HepG2 (cell line): ENCODE measurements around the gene ZNF607. TPM values are rescaled to one million over a fixed set of nuclear protein-coding genes. Genes with fewer than 3 reads are reported as not detected.

Source experiments
- ARID3A ChIP-seq: IDR thresholded peaks from 2 replicates; pipeline ENCODE4 v1.6.1; 2012; ENCODE audit warnings: low read depth, low read length, improper control_type of control experiment
- DR1 ChIP-seq: sonication (generic); formaldehyde crosslinking; IDR thresholded peaks from 2 replicates; pipeline ENCODE4 v1.8.0; 2021; ENCODE audit warnings: mild to moderate bottlenecking, missing genetic modification reagents, inconsistent platforms
- ETV5 ChIP-seq: IDR thresholded peaks from 2 replicates; pipeline ENCODE4 v1.6.1; 2018; ENCODE audit warnings: missing biosample characterization, missing genetic modification reagents, inconsistent platforms, borderline replicate concordance
- FOXP1 ChIP-seq, 2 experiments: fragments of 450-650 bp in 1 of 2; IDR thresholded peaks; 2 replicates each; pipeline ENCODE4 v1.6.1; 2017 to 2018; ENCODE audit warnings: antibody characterized with exemption in 1 of 2
- HNRNPH1 ChIP-seq: fragments of 200-400 bp; formaldehyde crosslinking; optimal IDR thresholded peaks from 2 replicates; pipeline ENCODE3; 2017; ENCODE audit warnings: mild to moderate bottlenecking, low read depth, low read length
- HOXD1 ChIP-seq: sonication (generic); formaldehyde crosslinking; IDR thresholded peaks from 2 replicates; pipeline ENCODE4 v1.5.0; 2020; ENCODE audit warnings: missing genetic modification reagents
- KDM6A ChIP-seq: IDR thresholded peaks from 2 replicates; pipeline ENCODE4 v1.6.1; 2016; ENCODE audit warnings: low read depth
- MIXL1 ChIP-seq: IDR thresholded peaks from 2 replicates; pipeline ENCODE4 v1.6.1; 2016
- NFKBIZ ChIP-seq: IDR thresholded peaks from 2 replicates; pipeline ENCODE4 v1.6.1; 2018; ENCODE audit warnings: missing genetic modification reagents, missing compliant biosample characterization
- POGZ ChIP-seq: sonication (generic); formaldehyde crosslinking; IDR thresholded peaks from 2 replicates; pipeline ENCODE4 v1.4.0; 2020; ENCODE audit warnings: mild to moderate bottlenecking, missing genetic modification reagents
- RBFOX2 ChIP-seq: fragments of 200-400 bp; formaldehyde crosslinking; IDR thresholded peaks from 2 replicates; pipeline ENCODE4 v1.6.1; 2017; ENCODE audit warnings: low read depth, mild to moderate bottlenecking, low read length
- RBM22 ChIP-seq: fragments of 200-400 bp; formaldehyde crosslinking; optimal IDR thresholded peaks from 2 replicates; pipeline ENCODE3; 2017; ENCODE audit warnings: mild to moderate bottlenecking, low read length, moderate library complexity
- SIX4 ChIP-seq: sonication (generic); formaldehyde crosslinking; IDR thresholded peaks from 2 replicates; pipeline ENCODE4 v1.4.0; 2020; ENCODE audit warnings: missing genetic modification reagents
- YEATS2 ChIP-seq: sonication (generic); formaldehyde crosslinking; IDR thresholded peaks from 2 replicates; pipeline ENCODE4 v1.4.0; 2020; ENCODE audit warnings: missing genetic modification reagents, borderline replicate concordance
- ZBTB1 ChIP-seq: sonication (generic); formaldehyde crosslinking; IDR thresholded peaks from 2 replicates; pipeline ENCODE4 v1.4.0; 2020; ENCODE audit warnings: missing genetic modification reagents, borderline replicate concordance
- ZKSCAN1 ChIP-seq: fragments of 150-350 bp; IDR thresholded peaks from 2 replicates; pipeline ENCODE4 v1.6.1; 2014; ENCODE audit warnings: low read length
- ZNF292 ChIP-seq: sonication (generic); formaldehyde crosslinking; IDR thresholded peaks from 2 replicates; pipeline ENCODE4 v1.8.1; 2022; ENCODE audit warnings: mild to moderate bottlenecking, low read depth, missing genetic modification reagents, borderline replicate concordance
- ZNF432 ChIP-seq: sonication (generic); formaldehyde crosslinking; IDR thresholded peaks from 2 replicates; pipeline ENCODE4 v1.5.0; 2020; ENCODE audit warnings: missing genetic modification reagents, mild to moderate bottlenecking, borderline replicate concordance
- ZSCAN31 ChIP-seq: sonication (generic); formaldehyde crosslinking; IDR thresholded peaks from 2 replicates; pipeline ENCODE4 v1.5.0; 2020; ENCODE audit warnings: low read depth, mild to moderate bottlenecking, missing genetic modification reagents
- polyA plus RNA-seq, 8 experiments: library from polyadenylated mRNA; depleted of rRNA in 3 of 8; stranded (reverse) in 7 of 8; unstranded in 1 of 8; fragments of >200 nt; fragmentation: Illumina TruSeq in 4 of 8; extraction: Trizol in 4 of 8; gene quantifications; 2 replicates each; pipeline versions ENCODE4 v1.2.1 to v1.2.3, GENCODE V29; 2011 to 2016; ENCODE audit warnings: low read depth in 4 of 8, missing spikeins in 1 of 8, mixed read lengths in 1 of 8; ENCODE audit not compliant: insufficient read depth in 1 of 8
- total RNA-seq, 5 experiments: library from RNA; depleted of rRNA; stranded (reverse); fragments of >200 nt; fragmentation: Illumina TruSeq; extraction: Trizol; gene quantifications; 2 replicates each; pipeline ENCODE4 v1.2.3, GENCODE V29; 2016; ENCODE audit warnings: low read depth in 1 of 5
- TF ChIP-seq, protein P1 (sequence below), 2 experiments: sonication (generic) in 1 of 2; formaldehyde crosslinking in 1 of 2; IDR thresholded peaks; 2 replicates each; pipeline versions ENCODE4 v1.5.1 to v1.6.1; 2011 to 2020; ENCODE audit warnings: borderline replicate concordance in 1 of 2, low read depth in 1 of 2, low read length in 1 of 2, mild to moderate bottlenecking in 1 of 2, missing genetic modification reagents in 1 of 2, moderate library complexity in 1 of 2
- TF ChIP-seq, protein P2 (sequence below): sonication (generic); formaldehyde crosslinking; IDR thresholded peaks from 2 replicates; pipeline ENCODE4 v1.8.1; 2022; ENCODE audit warnings: low read depth, mild to moderate bottlenecking, missing genetic modification reagents

ZNF607 gene
- total and polyA plus RNA-seq, 2 of the 13 experiments (the other 11 are each of a cell fraction or from before 2014, with no cell fraction given), result 3.8 to 8.3 TPM

DNA sequence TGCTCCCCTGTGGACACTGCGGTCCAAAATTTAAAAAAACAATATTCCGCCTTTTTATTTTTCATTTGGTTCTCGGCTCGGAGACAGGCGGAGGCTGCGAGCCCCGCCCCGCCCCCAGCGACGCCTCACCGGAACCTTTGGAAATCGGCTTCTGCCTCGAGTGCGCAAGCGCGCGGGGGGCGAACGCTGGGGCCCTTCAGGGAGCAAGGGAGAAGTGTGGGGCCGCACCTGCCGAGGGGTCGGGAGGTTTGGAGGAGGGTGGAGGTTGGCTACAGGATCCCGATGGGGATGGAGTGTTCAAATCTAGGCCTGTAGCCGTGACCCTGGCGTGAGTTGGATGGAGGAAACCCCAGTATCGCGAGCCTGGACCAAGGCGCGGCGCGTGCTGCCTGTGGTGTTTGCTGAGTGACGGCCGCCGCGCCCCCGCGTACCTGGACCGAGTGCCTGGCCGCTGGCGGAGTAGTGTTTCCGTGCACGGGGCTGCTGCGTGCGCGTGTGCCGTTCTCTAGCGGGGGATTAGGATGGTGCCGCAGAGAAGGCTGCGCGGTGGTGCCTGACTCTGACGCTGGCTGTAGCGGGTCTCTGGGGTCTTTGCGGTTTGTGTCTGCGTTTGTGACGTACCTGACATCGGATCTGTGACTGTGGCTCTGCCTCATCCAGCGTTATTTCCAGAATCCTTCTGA lies 63.7 kb downstream of the ZNF607 start (continued):
- TF ChIP-seq ZNF292, result peak; percentile 98
- no peak for TF ChIP-seq ZNF432 (CRISPR knock-in tag)
- peak; percentile 76 for TF ChIP-seq RBFOX2
- TF ChIP-seq ETV5 (CRISPR knock-in tag), result peak; percentile 15
- TF ChIP-seq ZSCAN31, result 0 out of 2 replicates have a peak, but pooled peaks have one; percentile 66
- TF ChIP-seq FOXP1 (IDR thresholded peaks at IDR 0.05), result no peak
- 0 out of 2 replicates have a peak, but pooled peaks have one; percentile 12 for TF ChIP-seq FOXP1 (CRISPR knock-in tag; IDR thresholded peaks at IDR 0.05)
- no peak for TF ChIP-seq NFKBIZ
- TF ChIP-seq, protein P1, sequence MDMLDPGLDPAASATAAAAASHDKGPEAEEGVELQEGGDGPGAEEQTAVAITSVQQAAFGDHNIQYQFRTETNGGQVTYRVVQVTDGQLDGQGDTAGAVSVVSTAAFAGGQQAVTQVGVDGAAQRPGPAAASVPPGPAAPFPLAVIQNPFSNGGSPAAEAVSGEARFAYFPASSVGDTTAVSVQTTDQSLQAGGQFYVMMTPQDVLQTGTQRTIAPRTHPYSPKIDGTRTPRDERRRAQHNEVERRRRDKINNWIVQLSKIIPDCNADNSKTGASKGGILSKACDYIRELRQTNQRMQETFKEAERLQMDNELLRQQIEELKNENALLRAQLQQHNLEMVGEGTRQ (IDR thresholded peaks at IDR 0.05; ENCODE audit: low read depth, low read length), result peak; percentile 71
- TF ChIP-seq, protein P1 (CRISPR knock-in tag; IDR thresholded peaks at IDR 0.05; ENCODE audit: borderline replicate concordance), result peak; percentile 43; the same call in 1 of the 2 replicates
- no peak for TF ChIP-seq DR1 (CRISPR knock-in tag)
- no peak for TF ChIP-seq ZKSCAN1
- TF ChIP-seq SIX4, result 0 out of 2 replicates have a peak, but pooled peaks have one; percentile 16
- TF ChIP-seq MIXL1 (CRISPR knock-in tag), result no peak
- no peak for TF ChIP-seq KDM6A (CRISPR knock-in tag)
- TF ChIP-seq HNRNPH1, result no peak
- TF ChIP-seq ARID3A, result no peak
- TF ChIP-seq POGZ (CRISPR knock-in tag), result peak; percentile 43; the same call in 1 of the 2 replicates
- TF ChIP-seq YEATS2 (CRISPR knock-in tag), result peak; percentile 81; the same call in 1 of the 2 replicates
- peak; percentile 15 for TF ChIP-seq HOXD1 (CRISPR knock-in tag)
- no peak for TF ChIP-seq ZBTB1 (CRISPR knock-in tag)
- TF ChIP-seq RBM22, result no peak
- TF ChIP-seq, protein P2, sequence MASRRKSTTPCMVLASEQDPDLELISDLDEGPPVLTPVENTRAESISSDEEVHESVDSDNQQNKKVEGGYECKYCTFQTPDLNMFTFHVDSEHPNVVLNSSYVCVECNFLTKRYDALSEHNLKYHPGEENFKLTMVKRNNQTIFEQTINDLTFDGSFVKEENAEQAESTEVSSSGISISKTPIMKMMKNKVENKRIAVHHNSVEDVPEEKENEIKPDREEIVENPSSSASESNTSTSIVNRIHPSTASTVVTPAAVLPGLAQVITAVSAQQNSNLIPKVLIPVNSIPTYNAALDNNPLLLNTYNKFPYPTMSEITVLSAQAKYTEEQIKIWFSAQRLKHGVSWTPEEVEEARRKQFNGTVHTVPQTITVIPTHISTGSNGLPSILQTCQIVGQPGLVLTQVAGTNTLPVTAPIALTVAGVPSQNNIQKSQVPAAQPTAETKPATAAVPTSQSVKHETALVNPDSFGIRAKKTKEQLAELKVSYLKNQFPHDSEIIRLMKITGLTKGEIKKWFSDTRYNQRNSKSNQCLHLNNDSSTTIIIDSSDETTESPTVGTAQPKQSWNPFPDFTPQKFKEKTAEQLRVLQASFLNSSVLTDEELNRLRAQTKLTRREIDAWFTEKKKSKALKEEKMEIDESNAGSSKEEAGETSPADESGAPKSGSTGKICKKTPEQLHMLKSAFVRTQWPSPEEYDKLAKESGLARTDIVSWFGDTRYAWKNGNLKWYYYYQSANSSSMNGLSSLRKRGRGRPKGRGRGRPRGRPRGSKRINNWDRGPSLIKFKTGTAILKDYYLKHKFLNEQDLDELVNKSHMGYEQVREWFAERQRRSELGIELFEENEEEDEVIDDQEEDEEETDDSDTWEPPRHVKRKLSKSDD, result peak; percentile 62; the same call in 1 of the 2 replicates
